Activated CD4-positive, alpha-beta T cell treated with anti-CD3 and anti-CD28 coated beads for 36 hours (primary cell): ENCODE results near the gene SMOC2. TPM values are rescaled to one million over a fixed set of nuclear protein-coding genes. Genes with fewer than 3 reads are reported as not detected.
"Not testable (repeated sequence)": the region's sequence is repeated elsewhere in the genome, so short reads cannot be mapped to it uniquely, and the experiment has no call there.

Experiments used
- ATAC-seq: fragments of 200-7000 bp; cut with Tn5 transposase; one replicate; pipeline ENCODE4 v1.10.0; 2021; ENCODE audit warnings: mild to moderate bottlenecking, moderate library complexity
- CTCF ChIA-PET: fragments of 350-600 bp; sonication (Branson Sonifier 250); formaldehyde crosslinking; loops from one replicate; lab custom pipeline; 2021; ENCODE audit warnings: antibody characterized with exemption; lab: Charles Lee
- POLR2A ChIA-PET: fragments of 350-600 bp; sonication (Branson Sonifier 250); formaldehyde crosslinking; loops from one replicate; lab custom pipeline; 2021; ENCODE audit warnings: antibody characterized with exemption, inconsistent platforms; lab: Charles Lee
- DNase-seq: peaks from one replicate; pipeline ENCODE4 v3.0.0-alpha.2; 2020
- H3K27ac Mint-ChIP-seq: one replicate; pipeline ENCODE4 v1.8.0; 2021; ENCODE audit warnings: mixed read lengths
- H3K27me3 Mint-ChIP-seq: one replicate; pipeline ENCODE4 v1.8.0; 2021; ENCODE audit warnings: mixed read lengths
- H3K36me3 Mint-ChIP-seq: one replicate; pipeline ENCODE4 v1.8.0; 2021; ENCODE audit warnings: low read depth, mixed read lengths
- H3K4me1 Mint-ChIP-seq: one replicate; pipeline ENCODE4 v1.8.0; 2021; ENCODE audit warnings: mixed read lengths
- H3K4me3 Mint-ChIP-seq: one replicate; pipeline ENCODE4 v1.8.0; 2021; ENCODE audit warnings: mild to moderate bottlenecking, moderate library complexity, mixed read lengths
- H3K9me3 Mint-ChIP-seq: one replicate; pipeline ENCODE4 v1.8.0; 2021; ENCODE audit warnings: low read depth, mixed read lengths
- intact Hi-C, 2 experiments: fragments of 100-400 bp; cut with DNase I in 1 of 2; cut with micrococcal nuclease in 1 of 2; formaldehyde crosslinking; loops; one replicate each; pipeline versions ENCODE4 v1.14.2 to v1.15.1; 2022 to 2024; cut with DNase I, micrococcal nuclease
- total RNA-seq, 2 experiments: library from RNA; stranded (reverse); gene quantifications; one replicate each; pipeline ENCODE4 v1.2.3, GENCODE V29; 2021

Gene SMOC2
- total RNA-seq, 2 experiments from 2014 or later, result not detected

- ChIA-PET POLR2A (no interaction called here), CTCF (interaction anchor here (0.7 kb wide), 1 partner anchor 56 kb away, joined by 4 read pairs; no protein-coding TSS in a partner anchor)
- DNase-seq, result no peak
- no peak for ATAC-seq
- no peak overlapping the region for H3K27ac Mint-ChIP-seq
- intact Hi-C loops, result no loop called here
- H3K4me1 Mint-ChIP-seq, result no peaks in the 10 kb centered on the region
- H3K27me3 Mint-ChIP-seq, result peaks cover 9% of the 10 kb centered on the region
- H3K4me3 Mint-ChIP-seq, result no peak overlapping the region
- H3K36me3 Mint-ChIP-seq, result no peaks in the 10 kb centered on the region
- H3K9me3 Mint-ChIP-seq, result no peaks in the 10 kb centered on the region
Observed at GRCh38 chr6:168666699-168667427, 225.9 kb downstream of the SMOC2 start.

- Mint-ChIP-seq H3K4me1 (no peaks in the 10 kb centered on the region), H3K27ac (no peak overlapping the region), H3K9me3 (no peaks in the 10 kb centered on the region), H3K4me3 (no peak overlapping the region), H3K36me3 (no peaks in the 10 kb centered on the region), H3K27me3 (peaks cover 6% of the 10 kb centered on the region)
- ChIA-PET POLR2A (no interaction called here), CTCF (interaction anchor here (0.7 kb wide), 1 partner anchor 57 kb away, joined by 4 read pairs; no protein-coding TSS in a partner anchor)
- ATAC-seq (no peak), DNase-seq (no peak)
- intact Hi-C loops, result no loop called here
Observed at GRCh38 chr6:168667428-168667805, 226.4 kb downstream of the SMOC2 start.

GRCh38 chr6:168670401-168670985 is 229.5 kb downstream of the SMOC2 start:
- Mint-ChIP-seq H3K27me3 (peaks cover 2% of the 10 kb centered on the region), H3K36me3 (no peaks in the 10 kb centered on the region), H3K4me3 (no peak overlapping the region), H3K27ac (no peak overlapping the region), H3K4me1 (no peaks in the 10 kb centered on the region), H3K9me3 (no peaks in the 10 kb centered on the region)
- intact Hi-C loops, result no loop called here
- no peak for ATAC-seq
- DNase-seq, result no peak
- ChIA-PET CTCF (no interaction called here), POLR2A (no interaction called here)

GRCh38 chr6:168671028-168671862 is 230.3 kb downstream of the SMOC2 start:
- H3K27me3 Mint-ChIP-seq, result peaks cover under 1% of the 10 kb centered on the region
- ChIA-PET CTCF (no interaction called here), POLR2A (no interaction called here)
- H3K27ac Mint-ChIP-seq, result no peak overlapping the region
- H3K36me3 Mint-ChIP-seq, result no peaks in the 10 kb centered on the region
- H3K4me3 Mint-ChIP-seq, result no peak overlapping the region
- DNase-seq (no peak), ATAC-seq (no peak)
- intact Hi-C loops, result no loop called here
- H3K4me1 Mint-ChIP-seq, result no peaks in the 10 kb centered on the region
- no peaks in the 10 kb centered on the region for H3K9me3 Mint-ChIP-seq

- intact Hi-C loops, result no loop called here
- Mint-ChIP-seq H3K4me1 (no peaks in the 10 kb centered on the region), H3K27me3 (peaks cover under 1% of the 10 kb centered on the region), H3K36me3 (no peaks in the 10 kb centered on the region), H3K4me3 (no peak overlapping the region), H3K27ac (no peak overlapping the region), H3K9me3 (no peaks in the 10 kb centered on the region)
- no peak for DNase-seq
- POLR2A ChIA-PET, result no interaction called here
- CTCF ChIA-PET, result no interaction called here
- ATAC-seq, result no peak
Observed at GRCh38 chr6:168671863-168672546, 231.0 kb downstream of the SMOC2 start.

GRCh38 chr6:168674595-168674994 is 233.6 kb downstream of the SMOC2 start:
- ChIA-PET POLR2A (no interaction called here), CTCF (interaction anchor here (0.5 kb wide), 1 partner anchor 81 kb away, joined by 3 read pairs; no protein-coding TSS in a partner anchor)
- ATAC-seq (no peak), DNase-seq (no peak)
- Mint-ChIP-seq H3K27ac (no peak overlapping the region), H3K9me3 (no peaks in the 10 kb centered on the region), H3K27me3 (peaks cover 3% of the 10 kb centered on the region), H3K4me3 (no peak overlapping the region), H3K4me1 (no peaks in the 10 kb centered on the region), H3K36me3 (no peaks in the 10 kb centered on the region)
- intact Hi-C loops, result no loop called here

- H3K4me1 Mint-ChIP-seq, result no peaks in the 10 kb centered on the region
- intact Hi-C loops, result no loop called here
- no peak overlapping the region for H3K4me3 Mint-ChIP-seq
- H3K27ac Mint-ChIP-seq, result no peak overlapping the region
- no peak for DNase-seq
- CTCF ChIA-PET, result no interaction called here
- ATAC-seq, result no peak
- POLR2A ChIA-PET, result no interaction called here
- H3K36me3 Mint-ChIP-seq, result no peaks in the 10 kb centered on the region
- H3K9me3 Mint-ChIP-seq, result no peaks in the 10 kb centered on the region
- H3K27me3 Mint-ChIP-seq, result peaks cover 5% of the 10 kb centered on the region
Observed at GRCh38 chr6:168675375-168675774, 234.4 kb downstream of the SMOC2 start.

GRCh38 chr6:168675933-168676551 is 235.1 kb downstream of the SMOC2 start:
- Mint-ChIP-seq H3K27ac (no peak overlapping the region), H3K27me3 (peaks cover 5% of the 10 kb centered on the region), H3K4me1 (no peaks in the 10 kb centered on the region), H3K9me3 (no peaks in the 10 kb centered on the region), H3K36me3 (no peaks in the 10 kb centered on the region), H3K4me3 (no peak overlapping the region)
- ChIA-PET CTCF (no interaction called here), POLR2A (interaction anchor here (0.6 kb wide), 1 partner anchor 872 kb away, joined by 4 read pairs; no protein-coding TSS in a partner anchor)
- DNase-seq (no peak), ATAC-seq (no peak)
- intact Hi-C loops, result no loop called here

GRCh38 chr6:168676552-168677322 is 235.8 kb downstream of the SMOC2 start:
- Mint-ChIP-seq H3K9me3 (no peaks in the 10 kb centered on the region), H3K4me3 (no peak overlapping the region), H3K27ac (no peak overlapping the region), H3K27me3 (peaks cover 5% of the 10 kb centered on the region), H3K36me3 (no peaks in the 10 kb centered on the region), H3K4me1 (no peaks in the 10 kb centered on the region)
- intact Hi-C loops, result no loop called here
- no peak for ATAC-seq
- POLR2A ChIA-PET, result no interaction called here
- DNase-seq, result no peak
- CTCF ChIA-PET, result no interaction called here

GRCh38 chr6:168677323-168677781 is 236.4 kb downstream of the SMOC2 start:
- CTCF ChIA-PET, result interaction anchor here (0.7 kb wide), 1 partner anchor 960 kb away, joined by 3 read pairs; no protein-coding TSS in a partner anchor
- POLR2A ChIA-PET, intact Hi-C loops, DNase-seq, ATAC-seq, H3K27me3 Mint-ChIP-seq, H3K9me3 Mint-ChIP-seq, H3K36me3 Mint-ChIP-seq, H3K27ac Mint-ChIP-seq, H3K4me3 Mint-ChIP-seq, H3K4me1 Mint-ChIP-seq: not testable (repeated sequence)
